Cardiac fibroblast (primary cell): Measurements from ENCODE around the gene QRICH2.
A peak's percentile ranks its signal among the peaks of the same experiment; 100 is the strongest.

Source experiments
- DNase-seq, 2 donors: peaks; one replicate each; pipeline versions ENCODE4 v3.0.0 to v3.0.0-alpha.2; 2010; ENCODE audit warnings: low read depth in 2 of 2
- H3K4me3 ChIP-seq, 2 donors: replicated peaks in 1 of 2; 1 replicate in 1 of 2; 2 replicates in 1 of 2; pipeline ENCODE4 v1.5.1; 2011; ENCODE audit warnings: low read depth in 2 of 2, low read length in 2 of 2, mild to moderate bottlenecking in 2 of 2, moderate library complexity in 1 of 2
- CTCF ChIP-seq: IDR thresholded peaks from one replicate; pipeline ENCODE4 v1.5.1; 2011; ENCODE audit warnings: low read depth, mild to moderate bottlenecking, low read length, inconsistent platforms

The QRICH2 gene

DNA sequence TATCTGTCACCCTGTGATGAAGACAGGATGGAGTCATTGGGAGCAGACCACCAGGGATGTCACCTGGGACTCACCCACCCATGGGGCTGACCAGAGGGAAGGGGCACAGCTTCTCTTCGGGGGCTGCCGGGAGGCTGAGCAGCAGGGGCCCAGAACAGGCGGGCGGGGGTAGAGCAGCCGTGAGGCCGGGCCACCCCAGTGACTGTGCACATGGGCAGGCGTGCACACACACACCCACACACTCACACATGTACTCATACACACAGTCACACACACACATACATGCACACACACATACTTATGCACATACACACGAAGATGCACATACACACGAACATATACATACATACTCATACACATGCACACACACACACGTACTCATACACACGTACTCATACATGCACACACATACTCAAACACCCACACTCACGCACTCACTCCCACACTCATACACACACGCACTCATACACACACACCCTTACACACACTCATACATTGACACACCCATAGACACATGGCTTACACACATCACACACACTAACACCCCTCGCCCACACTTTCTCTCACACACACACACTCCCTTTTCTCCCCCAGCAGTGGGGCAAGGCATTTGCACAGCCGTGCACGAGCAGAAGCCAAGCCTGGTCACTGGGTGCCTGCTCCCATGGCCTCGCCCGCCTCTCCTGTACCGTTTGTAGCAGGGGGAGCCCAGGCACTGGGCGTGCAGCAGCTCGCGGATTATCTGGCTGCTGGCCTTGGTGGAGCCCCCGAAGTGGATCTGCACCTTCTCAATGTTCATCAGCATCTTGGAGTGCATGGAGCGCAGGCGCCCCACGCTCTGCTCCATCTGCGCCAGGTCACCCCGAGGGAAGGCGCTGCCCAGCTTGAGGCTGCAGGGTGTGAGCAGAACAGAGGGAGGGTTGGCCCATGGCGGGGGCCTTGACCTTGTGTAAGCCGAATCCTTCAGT, 30.5 kb downstream of the QRICH2 start:
- no peak overlapping the region for H3K4me3 ChIP-seq
- no peak for TF ChIP-seq CTCF
- no peak for DNase-seq

GRCh38 chr17:76276461-76277299, 31.4 kb downstream of the QRICH2 start:
- H3K4me3 ChIP-seq, result no peak overlapping the region
- DNase-seq, result peak in 1 of 2 donors; percentile 28
- no peak for TF ChIP-seq CTCF

- no peak for TF ChIP-seq CTCF
- DNase-seq, result no peak
- no peak overlapping the region for H3K4me3 ChIP-seq
Observed at GRCh38 chr17:76276069-76276431, 32.0 kb downstream of the QRICH2 start.

DNA sequence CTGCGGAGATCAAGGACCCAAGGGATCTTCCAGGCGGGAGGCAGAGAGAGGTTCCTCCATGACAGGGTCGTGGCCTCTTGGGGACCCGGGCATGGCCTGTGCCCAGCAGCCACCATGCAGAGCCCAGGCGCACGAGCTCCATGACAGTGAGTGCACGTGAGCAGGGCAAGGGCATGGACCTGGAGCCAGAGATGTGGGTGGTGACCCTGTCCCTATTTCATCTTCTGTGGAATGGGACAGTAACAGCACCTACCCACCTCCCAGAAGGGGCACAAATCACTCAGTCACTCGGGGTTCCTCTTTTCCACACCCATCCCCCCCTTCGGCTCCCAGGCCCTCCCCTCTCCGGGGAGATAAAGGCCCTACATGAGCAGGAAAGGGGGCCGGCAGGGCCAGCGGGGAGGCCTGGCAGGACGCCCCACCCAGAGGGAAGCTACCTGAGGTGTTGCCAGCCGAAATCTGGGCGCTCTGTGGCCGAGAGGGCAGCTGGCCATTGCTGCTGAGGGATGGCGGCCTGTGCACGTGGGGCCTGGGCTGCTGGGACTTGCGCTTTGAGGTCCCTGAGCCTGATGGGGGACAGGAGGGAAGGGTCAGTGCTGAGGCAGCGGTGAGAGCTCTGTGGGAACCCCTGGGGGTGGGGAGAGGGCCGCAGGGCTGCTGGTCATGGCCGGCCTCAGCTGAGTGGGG, 32.6 kb downstream of the QRICH2 start:
- DNase-seq, result no peak
- no peak overlapping the region for H3K4me3 ChIP-seq
- TF ChIP-seq CTCF, result no peak

DNA sequence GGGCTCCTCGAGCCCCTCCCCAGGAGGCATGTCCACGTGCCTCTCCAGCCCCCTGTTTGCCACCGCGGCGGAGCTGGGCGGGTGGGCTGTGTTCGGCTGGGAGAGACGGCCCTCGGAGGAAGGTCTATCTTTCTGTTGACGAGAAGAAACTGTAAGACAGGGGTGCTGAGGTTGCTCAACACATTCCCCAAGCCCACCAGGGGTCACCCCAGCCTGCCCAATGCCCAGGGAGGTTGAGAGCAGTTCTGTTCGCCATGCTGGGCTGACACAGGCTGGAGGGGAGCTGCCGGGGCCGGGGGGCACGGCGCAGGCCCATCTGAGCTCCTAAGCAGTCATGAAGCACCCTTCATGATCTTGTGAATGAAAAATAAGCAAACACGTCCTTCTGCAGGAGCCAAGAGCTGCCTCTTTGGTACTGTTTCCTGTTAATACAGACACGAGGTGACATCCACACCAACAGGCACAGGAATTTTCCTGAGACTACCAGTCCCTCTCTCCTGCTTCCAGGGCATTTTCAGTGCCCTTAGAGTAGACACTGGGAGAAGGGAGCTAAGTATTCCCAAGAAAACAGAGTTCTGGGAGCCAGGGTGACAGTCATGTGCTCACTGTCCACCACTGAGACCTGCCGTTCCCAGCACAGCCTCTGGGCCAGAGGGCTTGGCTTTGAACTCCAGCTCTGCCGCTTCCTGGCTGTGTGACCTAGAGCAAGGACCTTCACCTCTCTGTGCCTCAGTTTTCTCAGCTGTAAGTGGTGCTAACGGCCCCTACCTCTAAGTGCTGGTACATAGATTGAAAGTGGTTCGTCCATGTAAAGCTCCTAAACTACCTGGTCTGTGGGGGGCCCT, 33.7 kb downstream of the QRICH2 start:
- no peak for DNase-seq
- no peak for TF ChIP-seq CTCF
- H3K4me3 ChIP-seq, result no peak overlapping the region
